ENCODE data around the gene APP.

The APP gene

GRCh38 chr21:25938658-25939395 lies 231.7 kb downstream of the APP start:
- TF ChIP-seq EZH2 (optimal IDR thresholded peaks at IDR 0.05; ENCODE audit: low read depth, low read length) (no peak), EZH2phosphoT487 (IDR thresholded peaks at IDR 0.05; ENCODE audit: low read length) (no peak), CTCF (IDR thresholded peaks at IDR 0.05; ENCODE audit: low read length) (no peak)
- Histone ChIP-seq H3K4me3 (ENCODE audit: low read length) (no peak overlapping the region), H2AFZ (ENCODE audit: low read length) (no peak overlapping the region), H3K4me1 (ENCODE audit: low read length) (peaks cover 15% of the 10 kb centered on the region), H3F3A (ENCODE audit: insufficient read depth, low read length) (no peaks in the 10 kb centered on the region), H3K9ac (ENCODE audit: low read length) (no peak overlapping the region), H3K27me3 (replicated peaks; ENCODE audit: insufficient read depth, low read length) (no peaks in the 10 kb centered on the region), H3K27ac (ENCODE audit: low read length) (no peak overlapping the region), H3K4me2 (ENCODE audit: low read depth, low read length) (no peak overlapping the region), H3K9me2 (replicated peaks; ENCODE audit: insufficient read depth, low read length) (no peaks in the 10 kb centered on the region), H3K79me2 (ENCODE audit: low read length) (no peaks in the 10 kb centered on the region), H3K36me3 (replicated peaks; ENCODE audit: insufficient read depth, low read length) (no peaks in the 10 kb centered on the region), H3K9me3 (replicated peaks; ENCODE audit: insufficient read depth, low read length) (no peaks in the 10 kb centered on the region), H4K20me1 (ENCODE audit: insufficient read depth, low read length) (no peaks in the 10 kb centered on the region)
- DNase-seq, result no peak

GRCh38 chr21:25936776-25937175 lies 233.8 kb downstream of the APP start:
- no peaks in the 10 kb centered on the region for H3K9me2 ChIP-seq (replicated peaks; ENCODE audit: insufficient read depth, low read length)
- TF ChIP-seq CTCF (IDR thresholded peaks at IDR 0.05; ENCODE audit: low read length), result no peak

DNA sequence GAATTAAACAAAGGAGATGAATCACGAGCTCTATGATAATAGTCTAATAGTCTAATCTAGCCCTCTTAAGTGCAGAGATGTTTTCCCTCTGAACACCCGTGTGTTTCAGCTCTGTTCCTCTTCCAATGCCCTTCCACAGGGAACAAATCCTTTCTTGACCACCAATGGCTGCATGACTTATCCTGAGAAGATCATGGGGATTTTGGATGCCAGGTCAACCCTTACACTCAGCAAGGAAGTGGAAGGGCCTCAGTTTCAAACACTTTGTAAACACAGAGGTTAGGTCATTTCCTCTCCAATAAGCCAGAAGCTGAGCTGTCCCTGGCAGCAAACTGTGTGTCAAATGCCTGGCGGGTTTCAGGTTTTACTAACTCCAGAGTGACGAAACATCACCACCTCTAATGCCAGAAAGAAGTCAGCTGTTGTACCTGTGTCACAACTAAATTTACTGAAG lies 235.8 kb downstream of the APP start:
- Histone ChIP-seq H3K79me2 (ENCODE audit: low read length) (no peaks in the 10 kb centered on the region), H3K4me3 (ENCODE audit: low read length) (no peak overlapping the region), H3K4me2 (ENCODE audit: low read depth, low read length) (no peak overlapping the region), H3K9me3 (replicated peaks; ENCODE audit: insufficient read depth, low read length) (no peaks in the 10 kb centered on the region), H2AFZ (ENCODE audit: low read length) (no peak overlapping the region), H3K4me1 (ENCODE audit: low read length) (peaks cover 13% of the 10 kb centered on the region), H4K20me1 (ENCODE audit: insufficient read depth, low read length) (no peaks in the 10 kb centered on the region), H3K27ac (ENCODE audit: low read length) (no peak overlapping the region), H3K9ac (ENCODE audit: low read length) (no peak overlapping the region), H3F3A (ENCODE audit: insufficient read depth, low read length) (no peaks in the 10 kb centered on the region), H3K27me3 (replicated peaks; ENCODE audit: insufficient read depth, low read length) (no peaks in the 10 kb centered on the region), H3K36me3 (replicated peaks; ENCODE audit: insufficient read depth, low read length) (no peaks in the 10 kb centered on the region), H3K9me2 (replicated peaks; ENCODE audit: insufficient read depth, low read length) (no peaks in the 10 kb centered on the region)
- DNase-seq, result peak; percentile 21
- TF ChIP-seq EZH2phosphoT487 (IDR thresholded peaks at IDR 0.05; ENCODE audit: low read length) (no peak), EZH2 (optimal IDR thresholded peaks at IDR 0.05; ENCODE audit: low read depth, low read length) (no peak), CTCF (IDR thresholded peaks at IDR 0.05; ENCODE audit: low read length) (no peak)

More at GRCh38 chr21:25936776-25937175, 233.8 kb downstream of the APP start:
- no peak overlapping the region for H3K4me3 ChIP-seq (ENCODE audit: low read length)
- no peaks in the 10 kb centered on the region for H3F3A ChIP-seq (ENCODE audit: insufficient read depth, low read length)
- H4K20me1 ChIP-seq (ENCODE audit: insufficient read depth, low read length), result no peaks in the 10 kb centered on the region
- no peaks in the 10 kb centered on the region for H3K9me3 ChIP-seq (replicated peaks; ENCODE audit: insufficient read depth, low read length)
- DNase-seq, result no peak
- H3K27ac ChIP-seq (ENCODE audit: low read length), result no peak overlapping the region
- no peaks in the 10 kb centered on the region for H3K27me3 ChIP-seq (replicated peaks; ENCODE audit: insufficient read depth, low read length)
- H3K4me2 ChIP-seq (ENCODE audit: low read depth, low read length), result no peak overlapping the region
- H2AFZ ChIP-seq (ENCODE audit: low read length), result no peak overlapping the region
- H3K9ac ChIP-seq (ENCODE audit: low read length), result no peak overlapping the region
- H3K36me3 ChIP-seq (replicated peaks; ENCODE audit: insufficient read depth, low read length), result no peaks in the 10 kb centered on the region
- H3K4me1 ChIP-seq (ENCODE audit: low read length), result peaks cover 15% of the 10 kb centered on the region
- H3K79me2 ChIP-seq (ENCODE audit: low read length), result no peaks in the 10 kb centered on the region
